Tibial nerve (tissue), 4 donors: ENCODE results near the gene IRF2BP1. TPM values are rescaled to one million over a fixed set of nuclear protein-coding genes. Genes with fewer than 3 reads are reported as not detected.

Experiments used
- DNase-seq, 2 donors: peaks; one replicate each; pipeline ENCODE4 v3.0.0-alpha.2; 2019; ENCODE audit warnings: low spot score in 2 of 2
- H3K27ac ChIP-seq, 4 donors: fragments of 200-600 bp; sonication (generic) in 3 of 4; one replicate each; pipeline ENCODE4 v1.5.1; 2017 to 2019; ENCODE audit warnings: mild to moderate bottlenecking in 1 of 4
- H3K27me3 ChIP-seq, 2 donors: fragments of 200-600 bp; sonication (generic) in 1 of 2; one replicate each; pipeline versions ENCODE4 v1.5.1 to v1.6.0; 2017 to 2019
- H3K36me3 ChIP-seq, 3 donors: fragments of 200-600 bp; sonication (generic); one replicate each; pipeline ENCODE4 v1.5.1; 2018 to 2019
- H3K4me1 ChIP-seq, 4 donors: fragments of 200-600 bp; sonication (generic) in 3 of 4; one replicate each; pipeline ENCODE4 v1.5.1; 2017 to 2019
- H3K4me3 ChIP-seq, 4 donors: fragments of 200-600 bp; sonication (generic) in 3 of 4; one replicate each; pipeline ENCODE4 v1.5.1; 2017 to 2019; ENCODE audit warnings: mild to moderate bottlenecking in 1 of 4, moderate library complexity in 1 of 4
- H3K9me3 ChIP-seq, 4 donors: fragments of 200-600 bp; sonication (generic) in 3 of 4; one replicate each; pipeline ENCODE4 v1.5.1; 2017 to 2019
- CTCF ChIP-seq, 5 experiments: fragments of 200-600 bp in 3 of 5; fragments of 450-650 bp in 2 of 5; sonication (generic) in 3 of 5; IDR thresholded peaks; one replicate each; pipeline ENCODE4 v1.5.1; 2016 to 2019; ENCODE audit warnings: antibody characterized with exemption in 5 of 5, mild to moderate bottlenecking in 3 of 5, moderate library complexity in 2 of 5
- EP300 ChIP-seq, 2 donors: sonication (generic); formaldehyde crosslinking; IDR thresholded peaks; one replicate each; pipeline ENCODE4 v1.6.1; 2017; ENCODE audit warnings: antibody characterized with exemption in 2 of 2, mild to moderate bottlenecking in 1 of 2
- POLR2A ChIP-seq, 2 donors: fragments of 450-650 bp; IDR thresholded peaks; one replicate each; pipeline ENCODE4 v1.6.1; 2017; ENCODE audit warnings: antibody characterized with exemption in 2 of 2, mild to moderate bottlenecking in 2 of 2, moderate library complexity in 2 of 2
- WGBS, 2 donors: methylation state at CpG; one replicate each; pipeline ENCODE4 v1.1.5; 2018; 5-methylcytosine and 5-hydroxymethylcytosine counted together
- total RNA-seq, 4 donors: library from RNA; depleted of rRNA; stranded (reverse); fragments of >200 nt; gene quantifications; one replicate each; pipeline ENCODE4 v1.1.0, GENCODE V29; 2016

The IRF2BP1 gene
- total RNA-seq, 4 donors from 2014 or later, result 16.4 to 33.3 (median 27.2) TPM

GRCh38 chr19:45876411-45877197 is 9.3 kb downstream of the IRF2BP1 start:
- H3K36me3 ChIP-seq, result peaks cover 0 to 6% (median 0%) of the 10 kb centered on the region in 3 donors
- H3K4me3 ChIP-seq, result peak overlapping the region in 2 of 4 donors; percentile 15 to 44
- peak in 1 of 2 donors; percentile 14 for DNase-seq
- peaks cover 0 to 17% (median 6%) of the 10 kb centered on the region in 4 donors for H3K4me1 ChIP-seq
- H3K27me3 ChIP-seq, result no peaks in the 10 kb centered on the region
- WGBS, 2 donors, result 6 to 7% methylated on average over 29 to 38 of the region's 41 CpGs
- peak overlapping the region; percentile 45 to 86 (median 60) for H3K27ac ChIP-seq
- H3K9me3 ChIP-seq, result no peaks in the 10 kb centered on the region
- TF ChIP-seq CTCF (IDR thresholded peaks at IDR 0.05) (no peak), EP300 (IDR thresholded peaks at IDR 0.05) (no peak), POLR2A (IDR thresholded peaks at IDR 0.05) (no peak)

GRCh38 chr19:45876161-45876410 is 9.9 kb downstream of the IRF2BP1 start:
- peaks cover 0 to 3% (median 0%) of the 10 kb centered on the region in 3 donors for H3K36me3 ChIP-seq
- H3K27me3 ChIP-seq, result no peaks in the 10 kb centered on the region
- DNase-seq, result no peak
- no peaks in the 10 kb centered on the region for H3K9me3 ChIP-seq
- peaks cover 0 to 17% (median 6%) of the 10 kb centered on the region in 4 donors for H3K4me1 ChIP-seq
- H3K4me3 ChIP-seq, result peak overlapping the region in 1 of 4 donors; percentile 44
- peak overlapping the region in 2 of 4 donors; percentile 70 to 86 for H3K27ac ChIP-seq
- WGBS, 2 donors, result 51 to 55% methylated on average over 4 of the region's 4 CpGs
- TF ChIP-seq POLR2A (IDR thresholded peaks at IDR 0.05) (no peak), CTCF (IDR thresholded peaks at IDR 0.05) (no peak), EP300 (IDR thresholded peaks at IDR 0.05) (no peak)

GRCh38 chr19:45874620-45874966 is 11.3 kb downstream of the IRF2BP1 start:
- no peak for TF ChIP-seq POLR2A (IDR thresholded peaks at IDR 0.05)
- TF ChIP-seq EP300 (IDR thresholded peaks at IDR 0.05), result no peak
- TF ChIP-seq CTCF (IDR thresholded peaks at IDR 0.05), result no peak
- Histone ChIP-seq H3K36me3 (no peaks in the 10 kb centered on the region), H3K9me3 (no peaks in the 10 kb centered on the region), H3K4me1 (peaks cover 0 to 17% (median 6%) of the 10 kb centered on the region in 4 donors), H3K27me3 (no peaks in the 10 kb centered on the region), H3K27ac (no peak overlapping the region), H3K4me3 (no peak overlapping the region)
- WGBS, 2 donors, result 76 to 78% methylated on average over 7 of the region's 7 CpGs
- DNase-seq, result no peak

- Histone ChIP-seq H3K4me1 (peaks cover 0 to 17% (median 6%) of the 10 kb centered on the region in 4 donors), H3K27ac (no peak overlapping the region), H3K27me3 (no peaks in the 10 kb centered on the region), H3K9me3 (no peaks in the 10 kb centered on the region), H3K4me3 (no peak overlapping the region), H3K36me3 (no peaks in the 10 kb centered on the region)
- no peak for DNase-seq
- TF ChIP-seq EP300 (IDR thresholded peaks at IDR 0.05), result no peak
- no peak for TF ChIP-seq POLR2A (IDR thresholded peaks at IDR 0.05)
- TF ChIP-seq CTCF (IDR thresholded peaks at IDR 0.05), result no peak
- WGBS, 2 donors, result 82 to 90% methylated on average over 6 to 7 of the region's 7 CpGs
Observed at GRCh38 chr19:45873219-45873772, 12.6 kb downstream of the IRF2BP1 start.
